Measurements from ENCODE around the gene TEX13A. TPM values are rescaled to one million over a fixed set of nuclear protein-coding genes. Genes with fewer than 3 reads are reported as not detected.

The TEX13A gene
- total RNA-seq, 1 donor from 2014 or later = not detected

DNA sequence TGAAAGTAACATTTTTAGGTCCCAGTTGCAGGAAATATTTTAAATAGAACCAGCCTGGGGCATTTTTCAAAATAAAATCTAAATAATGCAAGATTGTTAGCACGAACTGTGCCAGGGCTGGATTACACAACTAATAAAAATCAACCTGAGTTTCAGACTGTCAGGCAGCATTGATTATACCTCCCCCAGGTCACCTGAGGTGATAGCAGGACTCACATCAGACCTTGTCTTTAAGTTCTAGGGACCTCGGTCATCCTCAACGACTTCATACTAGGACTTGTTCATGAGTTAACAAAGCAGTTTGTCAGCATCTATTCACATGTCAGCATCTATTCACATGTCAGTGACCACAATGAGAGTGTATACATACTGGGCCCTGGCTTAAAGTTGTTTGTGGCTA is 8.7 kb upstream of the TEX13A start:
- no peak for TF ChIP-seq CTCF (IDR thresholded peaks at IDR 0.05; ENCODE audit: unreplicated experiment)
- no peak overlapping the region for H3K4me3 Mint-ChIP-seq (ENCODE audit: unreplicated experiment)
- H3K9me3 Mint-ChIP-seq (ENCODE audit: unreplicated experiment) = no peaks in the 10 kb centered on the region
- DNase-seq (ENCODE audit: low spot score) = no peak
- no peaks in the 10 kb centered on the region for H3K36me3 Mint-ChIP-seq (ENCODE audit: low read depth, unreplicated experiment)
- H3K4me1 Mint-ChIP-seq (ENCODE audit: unreplicated experiment) = no peaks in the 10 kb centered on the region
- H3K27ac Mint-ChIP-seq (ENCODE audit: unreplicated experiment) = no peak overlapping the region
- peaks cover 1% of the 10 kb centered on the region for H3K27me3 Mint-ChIP-seq (ENCODE audit: unreplicated experiment)

GRCh38 chrX:105228602-105229001 is 8.1 kb upstream of the TEX13A start:
- no peak overlapping the region for H3K27ac Mint-ChIP-seq (ENCODE audit: unreplicated experiment)
- DNase-seq (ENCODE audit: low spot score) = no peak
- H3K27me3 Mint-ChIP-seq (ENCODE audit: unreplicated experiment) = peaks cover 1% of the 10 kb centered on the region
- H3K4me3 Mint-ChIP-seq (ENCODE audit: unreplicated experiment) = no peak overlapping the region
- TF ChIP-seq CTCF (IDR thresholded peaks at IDR 0.05; ENCODE audit: unreplicated experiment) = no peak
- no peaks in the 10 kb centered on the region for H3K36me3 Mint-ChIP-seq (ENCODE audit: low read depth, unreplicated experiment)
- H3K9me3 Mint-ChIP-seq (ENCODE audit: unreplicated experiment) = peaks cover 4% of the 10 kb centered on the region
- H3K4me1 Mint-ChIP-seq (ENCODE audit: unreplicated experiment) = no peaks in the 10 kb centered on the region

DNA sequence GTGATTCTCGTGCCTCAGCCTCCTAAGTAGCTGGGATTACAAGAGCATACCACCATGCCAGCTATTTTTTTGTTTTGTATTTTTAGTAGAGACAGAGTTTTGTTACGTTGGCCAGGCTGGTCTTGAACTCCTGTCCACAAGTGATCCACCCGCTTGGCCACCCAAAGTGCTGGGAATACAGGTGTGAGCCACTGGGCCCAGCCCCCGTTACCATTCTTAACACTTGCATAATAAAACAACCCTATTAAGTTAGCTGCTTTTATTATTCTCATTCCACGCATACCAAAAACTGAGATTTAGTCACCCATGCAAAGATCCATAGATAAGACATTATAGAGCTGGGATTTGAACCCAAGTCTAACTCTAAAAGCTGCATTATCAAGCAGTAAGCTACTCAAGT is 6.0 kb upstream of the TEX13A start:
- Mint-ChIP-seq H3K4me3 (ENCODE audit: unreplicated experiment) (no peak overlapping the region), H3K27me3 (ENCODE audit: unreplicated experiment) (peaks cover 1% of the 10 kb centered on the region), H3K36me3 (ENCODE audit: low read depth, unreplicated experiment) (no peaks in the 10 kb centered on the region), H3K9me3 (ENCODE audit: unreplicated experiment) (peaks cover 10% of the 10 kb centered on the region), H3K4me1 (ENCODE audit: unreplicated experiment) (no peaks in the 10 kb centered on the region), H3K27ac (ENCODE audit: unreplicated experiment) (no peak overlapping the region)
- TF ChIP-seq CTCF (IDR thresholded peaks at IDR 0.05; ENCODE audit: unreplicated experiment) = no peak
- DNase-seq (ENCODE audit: low spot score) = no peak

GRCh38 chrX:105221374-105221773 is 880 bp upstream of the TEX13A start:
- H3K4me3 Mint-ChIP-seq (ENCODE audit: unreplicated experiment) = no peak overlapping the region
- no peaks in the 10 kb centered on the region for H3K36me3 Mint-ChIP-seq (ENCODE audit: low read depth, unreplicated experiment)
- DNase-seq (ENCODE audit: low spot score) = no peak
- H3K9me3 Mint-ChIP-seq (ENCODE audit: unreplicated experiment) = peaks cover 10% of the 10 kb centered on the region
- H3K27me3 Mint-ChIP-seq (ENCODE audit: unreplicated experiment) = no peaks in the 10 kb centered on the region
- no peak overlapping the region for H3K27ac Mint-ChIP-seq (ENCODE audit: unreplicated experiment)
- no peak for TF ChIP-seq CTCF (IDR thresholded peaks at IDR 0.05; ENCODE audit: unreplicated experiment)
- no peaks in the 10 kb centered on the region for H3K4me1 Mint-ChIP-seq (ENCODE audit: unreplicated experiment)

DNA sequence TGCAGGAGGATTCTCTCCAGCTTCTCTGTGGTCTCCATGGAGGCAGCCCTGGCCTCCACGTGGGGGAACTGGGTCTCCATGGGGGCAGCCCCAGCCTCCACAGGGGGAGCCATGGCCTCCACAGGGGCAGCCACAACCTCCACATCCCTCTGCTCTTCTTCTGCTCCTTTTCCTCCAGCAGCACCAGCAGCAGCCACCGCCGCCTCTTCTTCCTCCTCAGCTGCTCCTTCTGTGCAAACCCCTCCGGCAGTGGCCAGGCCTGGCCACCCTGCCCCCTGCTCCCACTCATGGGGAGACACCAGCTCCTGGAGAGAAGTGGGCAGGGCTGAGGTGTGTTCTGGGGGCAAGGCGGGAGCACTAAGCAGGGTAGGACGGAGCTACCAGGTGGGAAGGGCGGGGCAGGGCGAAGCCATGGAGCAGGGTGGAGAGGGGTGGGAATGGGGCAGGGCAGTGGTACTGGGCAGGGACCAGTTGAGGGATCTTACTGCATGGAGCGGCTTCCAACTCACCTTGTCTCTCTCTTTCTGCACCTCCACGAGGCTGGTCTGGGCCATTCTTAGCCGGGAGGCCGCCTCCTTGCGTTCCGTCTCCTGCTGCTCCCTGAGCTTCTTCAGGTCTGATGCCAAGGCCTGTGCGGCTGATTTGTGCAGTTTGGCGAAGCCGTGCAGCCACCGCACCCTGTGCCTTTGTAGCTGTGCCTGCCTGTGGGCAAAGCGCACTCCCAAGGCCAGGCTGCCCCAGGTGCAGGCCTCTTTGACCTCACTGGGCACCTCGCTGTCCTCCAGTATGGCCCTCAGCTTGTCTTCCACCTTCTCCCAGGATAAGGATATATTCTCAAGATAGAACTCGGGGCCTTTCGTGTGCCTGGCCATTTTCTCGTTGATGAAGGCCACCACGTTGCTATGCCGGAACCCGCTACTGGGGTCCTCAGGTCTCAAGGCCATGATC is 766 bp downstream of the TEX13A start:
- peaks cover 2% of the 10 kb centered on the region for H3K27me3 Mint-ChIP-seq (ENCODE audit: unreplicated experiment)
- TF ChIP-seq CTCF (IDR thresholded peaks at IDR 0.05; ENCODE audit: unreplicated experiment) = no peak
- peaks cover 10% of the 10 kb centered on the region for H3K9me3 Mint-ChIP-seq (ENCODE audit: unreplicated experiment)
- H3K4me3 Mint-ChIP-seq (ENCODE audit: unreplicated experiment) = no peak overlapping the region
- H3K36me3 Mint-ChIP-seq (ENCODE audit: low read depth, unreplicated experiment) = no peaks in the 10 kb centered on the region
- no peak for DNase-seq (ENCODE audit: low spot score)
- no peak overlapping the region for H3K27ac Mint-ChIP-seq (ENCODE audit: unreplicated experiment)
- no peaks in the 10 kb centered on the region for H3K4me1 Mint-ChIP-seq (ENCODE audit: unreplicated experiment)
